CD4-positive, alpha-beta T cell treated with Interleukin-6 for 4 hours (primary cell): Measurements from ENCODE around the gene DHX36.

Experiments
- DNase-seq: peaks from one replicate; pipeline ENCODE4 v3.0.0-alpha.2; 2020; ENCODE audit warnings: mixed read lengths

Gene DHX36

GRCh38 chr3:154323891-154324738 is at the start of gene DHX36:
TSS of gene DHX36 (minus strand) at chr3:154324487. CDS start at chr3:154324416, 71 bp downstream.
- DNase-seq, result peak; percentile 88

GRCh38 chr3:154367221-154367620 is 42.9 kb upstream of the DHX36 start:
- DNase-seq, result no peak

- DNase-seq, result no peak
Observed at GRCh38 chr3:154364849-154365248, 40.6 kb upstream of the DHX36 start.

GRCh38 chr3:154361099-154361498 is 36.8 kb upstream of the DHX36 start:
- DNase-seq, result no peak

GRCh38 chr3:154356009-154356408 is 31.7 kb upstream of the DHX36 start:
- DNase-seq, result no peak

- no peak for DNase-seq
Observed at GRCh38 chr3:154349223-154349622, 24.9 kb upstream of the DHX36 start.

GRCh38 chr3:154345422-154346122 is 21.3 kb upstream of the DHX36 start:
- DNase-seq, result no peak

- DNase-seq, result no peak
Observed at GRCh38 chr3:154338570-154338969, 14.3 kb upstream of the DHX36 start.

- DNase-seq, result no peak
Observed at GRCh38 chr3:154338008-154338407, 13.7 kb upstream of the DHX36 start.

GRCh38 chr3:154334973-154335420 is 10.7 kb upstream of the DHX36 start:
- no peak for DNase-seq

GRCh38 chr3:154327871-154328270 is 3.6 kb upstream of the DHX36 start:
- no peak for DNase-seq

GRCh38 chr3:154324919-154325318 is 632 bp upstream of the DHX36 start:
- no peak for DNase-seq

GRCh38 chr3:154316974-154317767 is 7.1 kb downstream of the DHX36 start:
- no peak for DNase-seq

GRCh38 chr3:154314152-154314551 is 10.1 kb downstream of the DHX36 start:
- DNase-seq, result no peak

GRCh38 chr3:154310840-154311239 is 13.4 kb downstream of the DHX36 start:
- no peak for DNase-seq

GRCh38 chr3:154307363-154307762 is 16.9 kb downstream of the DHX36 start:
- DNase-seq, result no peak

- no peak for DNase-seq
Observed at GRCh38 chr3:154304936-154305335, 19.4 kb downstream of the DHX36 start.

- DNase-seq, result no peak
Observed at GRCh38 chr3:154304116-154304786, 20.0 kb downstream of the DHX36 start.

- DNase-seq, result no peak
Observed at GRCh38 chr3:154301561-154301960, 22.7 kb downstream of the DHX36 start.

- DNase-seq, result no peak
Observed at GRCh38 chr3:154294016-154294415, 30.3 kb downstream of the DHX36 start.

- no peak for DNase-seq
Observed at GRCh38 chr3:154290187-154290586, 34.1 kb downstream of the DHX36 start.

- no peak for DNase-seq
Observed at GRCh38 chr3:154285221-154285620, 39.1 kb downstream of the DHX36 start.

- no peak for DNase-seq
Observed at GRCh38 chr3:154280161-154280560, 44.1 kb downstream of the DHX36 start.
